GM23338 (cell line): ENCODE data around the gene FAM163A. TPM values are rescaled to one million over a fixed set of nuclear protein-coding genes. Genes with fewer than 3 reads are reported as not detected.

Source experiments
- ATAC-seq: fragments of 200-7000 bp; cut with Tn5 transposase; 3 replicates; pipeline ENCODE4 v1.9.1; 2020
- DNase-seq: peaks from one replicate; pipeline ENCODE4 v3.0.0-alpha.2; 2015; ENCODE audit warnings: low spot score
- H2AFZ ChIP-seq: fragments of 200-600 bp; sonication (generic); 2 replicates; pipeline ENCODE4 v1.8.0; 2016; ENCODE audit warnings: antibody characterized with exemption, mild to moderate bottlenecking, moderate library complexity
- H3F3A ChIP-seq: fragments of 200-600 bp; sonication (generic); replicated peaks from 2 replicates; pipeline ENCODE4 v1.8.0; 2017; ENCODE audit warnings: antibody characterized with exemption, mixed run types, low read depth
- H3K27ac ChIP-seq: fragments of 200-600 bp; sonication (generic); 2 replicates; pipeline ENCODE4 v1.6.1; 2016; ENCODE audit warnings: low read depth
- H3K27me3 ChIP-seq: fragments of 200-600 bp; sonication (generic); 2 replicates; pipeline ENCODE4 v1.8.0; 2016; ENCODE audit warnings: mild to moderate bottlenecking, mixed run types, moderate library complexity; ENCODE audit not compliant: insufficient read depth
- H3K36me3 ChIP-seq: fragments of 200-600 bp; sonication (generic); 2 replicates; pipeline ENCODE4 v1.8.0; 2016; ENCODE audit warnings: mild to moderate bottlenecking; ENCODE audit not compliant: insufficient read depth
- H3K4me1 ChIP-seq: fragments of 200-600 bp; sonication (generic); 2 replicates; pipeline ENCODE4 v1.8.0; 2016; ENCODE audit warnings: mild to moderate bottlenecking, moderate library complexity; ENCODE audit not compliant: insufficient read depth
- H3K4me2 ChIP-seq: fragments of 200-600 bp; sonication (generic); 2 replicates; pipeline ENCODE4 v1.7.1; 2017; ENCODE audit warnings: mixed run types
- H3K4me3 ChIP-seq: fragments of 200-600 bp; sonication (generic); 2 replicates; pipeline ENCODE4 v1.6.1; 2016; ENCODE audit warnings: mixed run types
- H3K79me2 ChIP-seq: fragments of 200-600 bp; sonication (generic); replicated peaks from 2 replicates; pipeline ENCODE4 v1.8.0; 2017; ENCODE audit warnings: mild to moderate bottlenecking; ENCODE audit not compliant: insufficient read depth
- H3K9me2 ChIP-seq: fragments of 200-600 bp; sonication (generic); 2 replicates; pipeline ENCODE4 v1.8.0; 2017; ENCODE audit not compliant: insufficient read depth
- H4K20me1 ChIP-seq: fragments of 200-600 bp; sonication (generic); replicated peaks from 2 replicates; pipeline ENCODE4 v1.8.0; 2017; ENCODE audit warnings: mild to moderate bottlenecking; ENCODE audit not compliant: insufficient read depth
- H3K27ac Mint-ChIP-seq: 2 replicates; pipeline ENCODE4 v1.8.0; 2020; ENCODE audit warnings: inconsistent platforms, mild to moderate bottlenecking, moderate library complexity, mixed read lengths
- H3K27me3 Mint-ChIP-seq: 3 replicates; pipeline ENCODE4 v1.8.0; 2022; ENCODE audit warnings: low read depth, mild to moderate bottlenecking, moderate library complexity, mixed read lengths, inconsistent platforms; ENCODE audit not compliant: insufficient read depth, poor library complexity
- H3K36me3 Mint-ChIP-seq: 3 replicates; pipeline ENCODE4 v1.8.0; 2021; ENCODE audit warnings: low read depth, mild to moderate bottlenecking, inconsistent platforms, moderate library complexity, mixed read lengths
- H3K4me1 Mint-ChIP-seq: 3 replicates; pipeline ENCODE4 v1.8.0; 2020; ENCODE audit warnings: mild to moderate bottlenecking, inconsistent platforms, mixed read lengths
- H3K4me3 Mint-ChIP-seq: 3 replicates; pipeline ENCODE4 v1.8.0; 2021; ENCODE audit warnings: moderate library complexity, mild to moderate bottlenecking, inconsistent platforms, mixed read lengths
- H3K9me3 Mint-ChIP-seq: 3 replicates; pipeline ENCODE4 v1.8.0; 2020; ENCODE audit warnings: moderate library complexity, mild to moderate bottlenecking, inconsistent platforms, mixed read lengths
- CREB1 ChIP-seq: fragments of 250-450 bp; sonication (Bioruptor Pico); IDR thresholded peaks from 2 replicates; pipeline ENCODE4 v1.5.0; 2020; ENCODE audit warnings: low read depth, mild to moderate bottlenecking, moderate library complexity
- ETS1 ChIP-seq: IDR thresholded peaks from 2 replicates; pipeline ENCODE4 v1.6.1; 2016; ENCODE audit warnings: antibody characterized with exemption
- EZH2 ChIP-seq: fragments of 200-600 bp; sonication (generic); IDR thresholded peaks from one replicate; pipeline ENCODE4 v1.8.0; 2017; ENCODE audit warnings: antibody characterized with exemption, mild to moderate bottlenecking, low read depth; ENCODE audit not compliant: unreplicated experiment
- EZH2phosphoT487 ChIP-seq: fragments of 200-600 bp; sonication (generic); IDR thresholded peaks from one replicate; pipeline ENCODE4 v1.8.1; 2018; ENCODE audit warnings: antibody characterized with exemption; ENCODE audit not compliant: unreplicated experiment
- JUNB ChIP-seq: IDR thresholded peaks from one replicate; pipeline ENCODE4 v1.6.1; 2016; ENCODE audit warnings: antibody characterized with exemption; ENCODE audit not compliant: unreplicated experiment
- NANOG ChIP-seq: IDR thresholded peaks from 2 replicates; pipeline ENCODE4 v1.6.1; 2016; ENCODE audit warnings: antibody characterized with exemption, borderline replicate concordance
- POLR2AphosphoS5 ChIP-seq: IDR thresholded peaks from 2 replicates; pipeline ENCODE4 v1.6.1; 2016; ENCODE audit warnings: antibody characterized with exemption, low read depth
- STAT1 ChIP-seq: IDR thresholded peaks from one replicate; pipeline ENCODE4 v1.6.1; 2016; ENCODE audit warnings: antibody characterized with exemption; ENCODE audit not compliant: unreplicated experiment
- ZNF114 ChIP-seq: fragments of 250-450 bp; sonication (Bioruptor Pico); IDR thresholded peaks from 2 replicates; pipeline ENCODE4 v1.5.0; 2020; ENCODE audit warnings: mild to moderate bottlenecking, moderate library complexity
- ZNF331 ChIP-seq: fragments of 250-450 bp; sonication (Bioruptor Pico); IDR thresholded peaks from 2 replicates; pipeline ENCODE4 v1.5.0; 2020; ENCODE audit warnings: low read depth, mild to moderate bottlenecking, moderate library complexity
- ZNF462 ChIP-seq: fragments of 250-450 bp; sonication (Bioruptor Pico); IDR thresholded peaks from 2 replicates; pipeline ENCODE4 v1.5.0; 2020; ENCODE audit warnings: mild to moderate bottlenecking, moderate library complexity
- polyA plus RNA-seq: library from polyadenylated mRNA; unstranded; fragments of >200 nt; fragmentation: Nextera tagmentation; extraction: Ambion mirVana; gene quantifications from 2 replicates; pipeline ENCODE4 v1.2.1, GENCODE V29; 2016
- total RNA-seq: library from RNA; depleted of rRNA; stranded (reverse); fragments of >200 nt; shearing (Covaris generic); gene quantifications from 2 replicates; pipeline ENCODE4 v1.2.3, GENCODE V29; 2014
- TF ChIP-seq, protein P1 (sequence below), 2 experiments: fragments of 200-600 bp in 1 of 2; sonication (generic) in 1 of 2; conservative IDR thresholded peaks; 2 replicates each; pipeline versions ENCODE4 v1.5.1 to v1.6.1; 2016 to 2017; ENCODE audit warnings: antibody characterized with exemption in 2 of 2, low read depth in 2 of 2, mild to moderate bottlenecking in 2 of 2, moderate library complexity in 1 of 2
- TF ChIP-seq, protein P2 (sequence below): IDR thresholded peaks from one replicate; pipeline ENCODE4 v1.6.1; 2018; ENCODE audit warnings: antibody characterized with exemption; ENCODE audit not compliant: unreplicated experiment

FAM163A gene
- total and polyA plus RNA-seq, 2 experiments from 2014 or later, result not detected

GRCh38 chr1:179860652-179861051 lies 117.6 kb downstream of the FAM163A start:
- no peak overlapping the region for H3K4me2 ChIP-seq
- H3K4me3 Mint-ChIP-seq, result no peak overlapping the region

More at GRCh38 chr1:179860652-179861051, 117.6 kb downstream of the FAM163A start:
- H2AFZ ChIP-seq, result no peak overlapping the region
- Mint-ChIP-seq H3K27me3 (no peaks in the 10 kb centered on the region), H3K27ac (no peak overlapping the region), H3K4me1 (peaks cover 6% of the 10 kb centered on the region), H3K36me3 (peaks cover 24% of the 10 kb centered on the region), H3K9me3 (no peaks in the 10 kb centered on the region)
- no peaks in the 10 kb centered on the region for H3K4me1 ChIP-seq
- no peak overlapping the region for H3K27ac ChIP-seq
- DNase-seq, result no peak
- peaks cover 7% of the 10 kb centered on the region for H3K79me2 ChIP-seq
- H3K4me3 ChIP-seq, result no peak overlapping the region
- no peaks in the 10 kb centered on the region for H3K27me3 ChIP-seq
- peaks cover 24% of the 10 kb centered on the region for H3K36me3 ChIP-seq
- H3F3A ChIP-seq, result no peaks in the 10 kb centered on the region
- peaks cover 5% of the 10 kb centered on the region; the same call in 1 of the 2 replicates for H4K20me1 ChIP-seq
- no peak for TF ChIP-seq NANOG
- TF ChIP-seq POLR2AphosphoS5, result no peak
- TF ChIP-seq STAT1, result no peak
- no peak for TF ChIP-seq ZNF462 (CRISPR knock-in tag)
- TF ChIP-seq ETS1, result no peak
- TF ChIP-seq, protein P1, sequence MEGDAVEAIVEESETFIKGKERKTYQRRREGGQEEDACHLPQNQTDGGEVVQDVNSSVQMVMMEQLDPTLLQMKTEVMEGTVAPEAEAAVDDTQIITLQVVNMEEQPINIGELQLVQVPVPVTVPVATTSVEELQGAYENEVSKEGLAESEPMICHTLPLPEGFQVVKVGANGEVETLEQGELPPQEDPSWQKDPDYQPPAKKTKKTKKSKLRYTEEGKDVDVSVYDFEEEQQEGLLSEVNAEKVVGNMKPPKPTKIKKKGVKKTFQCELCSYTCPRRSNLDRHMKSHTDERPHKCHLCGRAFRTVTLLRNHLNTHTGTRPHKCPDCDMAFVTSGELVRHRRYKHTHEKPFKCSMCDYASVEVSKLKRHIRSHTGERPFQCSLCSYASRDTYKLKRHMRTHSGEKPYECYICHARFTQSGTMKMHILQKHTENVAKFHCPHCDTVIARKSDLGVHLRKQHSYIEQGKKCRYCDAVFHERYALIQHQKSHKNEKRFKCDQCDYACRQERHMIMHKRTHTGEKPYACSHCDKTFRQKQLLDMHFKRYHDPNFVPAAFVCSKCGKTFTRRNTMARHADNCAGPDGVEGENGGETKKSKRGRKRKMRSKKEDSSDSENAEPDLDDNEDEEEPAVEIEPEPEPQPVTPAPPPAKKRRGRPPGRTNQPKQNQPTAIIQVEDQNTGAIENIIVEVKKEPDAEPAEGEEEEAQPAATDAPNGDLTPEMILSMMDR (conservative IDR thresholded peaks at IDR 0.05; ENCODE audit: low read depth in 2 of 2), result no peak
- TF ChIP-seq JUNB, result no peak
- no peak for TF ChIP-seq EZH2phosphoT487
- TF ChIP-seq CREB1 (CRISPR knock-in tag), result no peak
- no peak for TF ChIP-seq EZH2
- no peak for TF ChIP-seq ZNF331 (CRISPR knock-in tag)
- TF ChIP-seq ZNF114 (CRISPR knock-in tag), result no peak
- TF ChIP-seq, protein P2, sequence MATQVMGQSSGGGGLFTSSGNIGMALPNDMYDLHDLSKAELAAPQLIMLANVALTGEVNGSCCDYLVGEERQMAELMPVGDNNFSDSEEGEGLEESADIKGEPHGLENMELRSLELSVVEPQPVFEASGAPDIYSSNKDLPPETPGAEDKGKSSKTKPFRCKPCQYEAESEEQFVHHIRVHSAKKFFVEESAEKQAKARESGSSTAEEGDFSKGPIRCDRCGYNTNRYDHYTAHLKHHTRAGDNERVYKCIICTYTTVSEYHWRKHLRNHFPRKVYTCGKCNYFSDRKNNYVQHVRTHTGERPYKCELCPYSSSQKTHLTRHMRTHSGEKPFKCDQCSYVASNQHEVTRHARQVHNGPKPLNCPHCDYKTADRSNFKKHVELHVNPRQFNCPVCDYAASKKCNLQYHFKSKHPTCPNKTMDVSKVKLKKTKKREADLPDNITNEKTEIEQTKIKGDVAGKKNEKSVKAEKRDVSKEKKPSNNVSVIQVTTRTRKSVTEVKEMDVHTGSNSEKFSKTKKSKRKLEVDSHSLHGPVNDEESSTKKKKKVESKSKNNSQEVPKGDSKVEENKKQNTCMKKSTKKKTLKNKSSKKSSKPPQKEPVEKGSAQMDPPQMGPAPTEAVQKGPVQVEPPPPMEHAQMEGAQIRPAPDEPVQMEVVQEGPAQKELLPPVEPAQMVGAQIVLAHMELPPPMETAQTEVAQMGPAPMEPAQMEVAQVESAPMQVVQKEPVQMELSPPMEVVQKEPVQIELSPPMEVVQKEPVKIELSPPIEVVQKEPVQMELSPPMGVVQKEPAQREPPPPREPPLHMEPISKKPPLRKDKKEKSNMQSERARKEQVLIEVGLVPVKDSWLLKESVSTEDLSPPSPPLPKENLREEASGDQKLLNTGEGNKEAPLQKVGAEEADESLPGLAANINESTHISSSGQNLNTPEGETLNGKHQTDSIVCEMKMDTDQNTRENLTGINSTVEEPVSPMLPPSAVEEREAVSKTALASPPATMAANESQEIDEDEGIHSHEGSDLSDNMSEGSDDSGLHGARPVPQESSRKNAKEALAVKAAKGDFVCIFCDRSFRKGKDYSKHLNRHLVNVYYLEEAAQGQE, result no peak
- no peak for ATAC-seq
- H3K9me2 ChIP-seq, result no peaks in the 10 kb centered on the region
